Body of pancreas (tissue), 4 donors: Measurements from ENCODE around the gene HOMEZ. TPM values are rescaled to one million over a fixed set of nuclear protein-coding genes. Genes with fewer than 3 reads are reported as not detected.
A peak's percentile ranks its signal among the peaks of the same experiment; 100 is the strongest.

Experiments used
- ATAC-seq: fragments of 150-250 bp; one replicate; pipeline ENCODE4 v1.9.1; 2016
- DNase-seq, 4 donors: peaks; one replicate each; pipeline ENCODE4 v3.0.0-alpha.2; 2019
- H3K27ac ChIP-seq, 4 donors: fragments of 200-600 bp; sonication (generic); 1 replicate in 3 of 4; 2 replicates in 1 of 4; pipeline versions ENCODE4 v1.5.1 to v1.6.1; 2016 to 2019; ENCODE audit warnings: mild to moderate bottlenecking in 1 of 4, mixed read lengths in 1 of 4, moderate library complexity in 1 of 4
- H3K27me3 ChIP-seq, 2 donors: fragments of 200-600 bp; sonication (generic); one replicate each; pipeline ENCODE4 v1.6.0; 2016; ENCODE audit warnings: mild to moderate bottlenecking in 1 of 2
- H3K36me3 ChIP-seq, 2 donors: fragments of 200-600 bp; sonication (generic); replicated peaks in 1 of 2; 2 replicates each; pipeline ENCODE4 v1.5.1; 2016; ENCODE audit warnings: low read depth in 2 of 2; ENCODE audit not compliant: insufficient read depth in 1 of 2
- H3K4me1 ChIP-seq: fragments of 200-600 bp; sonication (generic); one replicate; pipeline ENCODE4 v1.6.0; 2016
- H3K4me3 ChIP-seq, 2 donors: fragments of 200-600 bp; sonication (generic); 1 replicate in 1 of 2; 2 replicates in 1 of 2; pipeline ENCODE4 v1.5.1; 2016 to 2019
- H3K9me3 ChIP-seq, 3 donors: fragments of 200-600 bp; sonication (generic); 1 replicate in 2 of 3; 2 replicates in 1 of 3; pipeline ENCODE4 v1.5.1; 2016
- POLR2A ChIP-seq, 3 donors: fragments of 450-650 bp; IDR thresholded peaks; one replicate each; pipeline ENCODE4 v1.6.1; 2016; ENCODE audit warnings: antibody characterized with exemption in 3 of 3, mild to moderate bottlenecking in 2 of 3
- WGBS, 2 donors: methylation state at CpG; one replicate each; pipeline ENCODE4 v1.1.5; 2017; 5-methylcytosine and 5-hydroxymethylcytosine counted together
- intact Hi-C: fragments of 100-400 bp; cut with DNase I; formaldehyde crosslinking; loops from one replicate; pipeline ENCODE4 v1.15.1; 2023
- total RNA-seq, 2 donors: library from RNA; depleted of rRNA; stranded (reverse); fragments of >200 nt; gene quantifications; one replicate each; pipeline ENCODE4 v1.1.0, GENCODE V29; 2016
- TF ChIP-seq, protein P1 (sequence below), 7 experiments: fragments of 450-650 bp in 4 of 7; fragments of 200-600 bp in 3 of 7; sonication (generic) in 3 of 7; IDR thresholded peaks; one replicate each; pipeline ENCODE4 v1.5.1; 2016 to 2019; ENCODE audit warnings: antibody characterized with exemption in 7 of 7

HOMEZ gene, protein sequence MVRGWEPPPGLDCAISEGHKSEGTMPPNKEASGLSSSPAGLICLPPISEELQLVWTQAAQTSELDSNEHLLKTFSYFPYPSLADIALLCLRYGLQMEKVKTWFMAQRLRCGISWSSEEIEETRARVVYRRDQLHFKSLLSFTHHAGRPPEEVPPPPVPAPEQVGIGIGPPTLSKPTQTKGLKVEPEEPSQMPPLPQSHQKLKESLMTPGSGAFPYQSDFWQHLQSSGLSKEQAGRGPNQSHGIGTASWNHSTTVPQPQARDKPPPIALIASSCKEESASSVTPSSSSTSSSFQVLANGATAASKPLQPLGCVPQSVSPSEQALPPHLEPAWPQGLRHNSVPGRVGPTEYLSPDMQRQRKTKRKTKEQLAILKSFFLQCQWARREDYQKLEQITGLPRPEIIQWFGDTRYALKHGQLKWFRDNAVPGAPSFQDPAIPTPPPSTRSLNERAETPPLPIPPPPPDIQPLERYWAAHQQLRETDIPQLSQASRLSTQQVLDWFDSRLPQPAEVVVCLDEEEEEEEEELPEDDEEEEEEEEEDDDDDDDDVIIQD
- 1 to 10 TPM; 4.9 to 8.6 TPM for total RNA-seq

- ATAC-seq = peak; percentile 99
- TF ChIP-seq, protein P1, sequence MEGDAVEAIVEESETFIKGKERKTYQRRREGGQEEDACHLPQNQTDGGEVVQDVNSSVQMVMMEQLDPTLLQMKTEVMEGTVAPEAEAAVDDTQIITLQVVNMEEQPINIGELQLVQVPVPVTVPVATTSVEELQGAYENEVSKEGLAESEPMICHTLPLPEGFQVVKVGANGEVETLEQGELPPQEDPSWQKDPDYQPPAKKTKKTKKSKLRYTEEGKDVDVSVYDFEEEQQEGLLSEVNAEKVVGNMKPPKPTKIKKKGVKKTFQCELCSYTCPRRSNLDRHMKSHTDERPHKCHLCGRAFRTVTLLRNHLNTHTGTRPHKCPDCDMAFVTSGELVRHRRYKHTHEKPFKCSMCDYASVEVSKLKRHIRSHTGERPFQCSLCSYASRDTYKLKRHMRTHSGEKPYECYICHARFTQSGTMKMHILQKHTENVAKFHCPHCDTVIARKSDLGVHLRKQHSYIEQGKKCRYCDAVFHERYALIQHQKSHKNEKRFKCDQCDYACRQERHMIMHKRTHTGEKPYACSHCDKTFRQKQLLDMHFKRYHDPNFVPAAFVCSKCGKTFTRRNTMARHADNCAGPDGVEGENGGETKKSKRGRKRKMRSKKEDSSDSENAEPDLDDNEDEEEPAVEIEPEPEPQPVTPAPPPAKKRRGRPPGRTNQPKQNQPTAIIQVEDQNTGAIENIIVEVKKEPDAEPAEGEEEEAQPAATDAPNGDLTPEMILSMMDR (IDR thresholded peaks at IDR 0.05) = peak in 2 of 7 experiments; percentile 28 to 31
- peak; percentile 82 to 95 (median 90) for TF ChIP-seq POLR2A (IDR thresholded peaks at IDR 0.05)
- Histone ChIP-seq H3K9me3 (no peaks in the 10 kb centered on the region), H3K4me1 (peaks cover 31% of the 10 kb centered on the region), H3K4me3 (peak within 1 kb of the TSS; percentile 72 to 86), H3K36me3 (no peaks in the 10 kb centered on the region), H3K27ac (peak within 1 kb of the TSS; percentile 86 to 95 (median 93)), H3K27me3 (no peaks in the 10 kb centered on the region)
- WGBS, 2 donors = 0 to 3% methylated on average over 7 to 51 of the region's 53 CpGs
- peak; percentile 99 for DNase-seq
- intact Hi-C loops = no loop called here
Observed at GRCh38 chr14:23286020-23286901, at the start of gene HOMEZ. Gene HOMEZ, minus strand, starts transcription at chr14:23286132. Its CDS starts 180 bp downstream, at chr14:23285952.

DNA sequence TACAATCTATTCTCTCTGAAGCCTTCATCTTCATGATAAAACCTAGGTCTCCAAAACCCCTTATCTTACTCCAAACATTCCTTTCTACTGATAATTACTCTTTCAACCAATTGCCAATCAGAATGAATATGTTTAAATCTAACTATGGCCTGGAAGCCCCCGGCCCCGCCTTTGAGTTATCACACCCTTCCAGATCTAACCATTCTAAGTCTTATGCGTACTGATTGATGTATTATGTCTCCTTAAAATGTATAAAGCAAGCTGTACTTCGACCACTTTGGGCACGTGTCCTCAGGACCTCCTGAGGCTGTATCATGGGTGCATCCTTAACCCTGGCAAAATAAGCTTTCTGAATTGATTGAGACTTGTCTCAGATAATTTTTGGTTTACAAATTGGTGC is 49.7 kb upstream of the HOMEZ start:
- ATAC-seq = no peak
- intact Hi-C loops = no loop called here
- WGBS, 2 donors = 77 to 81% methylated on average over 5 of the region's 5 CpGs

GRCh38 chr14:23327947-23328744 is 42.2 kb upstream of the HOMEZ start:
- Histone ChIP-seq H3K27me3 (no peaks in the 10 kb centered on the region), H3K9me3 (no peaks in the 10 kb centered on the region), H3K36me3 (peaks cover 8 to 16% of the 10 kb centered on the region in 2 donors), H3K27ac (no peak overlapping the region), H3K4me1 (peaks cover 12% of the 10 kb centered on the region), H3K4me3 (no peak overlapping the region)
- ATAC-seq = peak; percentile 88
- TF ChIP-seq, protein P1 (IDR thresholded peaks at IDR 0.05) = peak; percentile 74 to 91 (median 88)
- TF ChIP-seq POLR2A (IDR thresholded peaks at IDR 0.05) = no peak
- intact Hi-C loops = loop anchor here (10.0 kb wide), 1 partner anchor 237 kb away; the partner anchor contains the start of gene AP1G2
- peak; percentile 78 to 84 (median 82) for DNase-seq
- WGBS, 2 donors = 33 to 35% methylated on average over 4 of the region's 4 CpGs

More for the DNA sequence above, 49.7 kb upstream of the HOMEZ start:
- H3K4me3 ChIP-seq = no peak overlapping the region
- H3K27ac ChIP-seq = no peak overlapping the region
- no peaks in the 10 kb centered on the region for H3K4me1 ChIP-seq
- TF ChIP-seq, protein P1 (IDR thresholded peaks at IDR 0.05) = no peak
- no peak for TF ChIP-seq POLR2A (IDR thresholded peaks at IDR 0.05)
- no peaks in the 10 kb centered on the region for H3K27me3 ChIP-seq
- H3K9me3 ChIP-seq = no peaks in the 10 kb centered on the region
- H3K36me3 ChIP-seq = no peaks in the 10 kb centered on the region
- no peak for DNase-seq
